RWPE1 (cell line): Measurements from ENCODE around the gene PCGF6.
A peak's percentile ranks its signal among the peaks of the same experiment; 100 is the strongest.

Source experiments
- CTCF ChIA-PET: fragments of 350-600 bp; sonication (Branson Sonifier 250); formaldehyde crosslinking; extraction: SDS; loops from one replicate; lab custom pipeline; 2021; lab: Yijun Ruan, JAX
- POLR2A ChIA-PET: fragments of 400-600 bp; formaldehyde crosslinking; extraction: SDS; loops from one replicate; lab custom pipeline; 2020; ENCODE audit warnings: antibody characterized with exemption; ENCODE audit not compliant: low non-redundant PET; lab: Yijun Ruan, JAX
- DNase-seq: peaks from one replicate; pipeline ENCODE4 v3.0.0; 2012; ENCODE audit warnings: low spot score
- H3K27ac ChIP-seq: fragments of 450-650 bp; 2 replicates; pipeline ENCODE4 v1.5.1; 2017
- CTCF ChIP-seq: fragments of 450-650 bp; conservative IDR thresholded peaks from 2 replicates; pipeline ENCODE4 v1.5.1; 2017; ENCODE audit warnings: low read depth, mild to moderate bottlenecking

PCGF6 gene

GRCh38 chr10:103394180-103394579 is 43.2 kb upstream of the PCGF6 start:
- ChIA-PET CTCF (interaction anchor here (0.5 to 0.7 kb wide), 4 partner anchors 21 to 156 kb away, joined by 3 to 8 read pairs (median 3); no protein-coding TSS in a partner anchor), POLR2A (no interaction called here)
- DNase-seq, result no peak
- TF ChIP-seq CTCF, result no peak
- H3K27ac ChIP-seq, result no peak overlapping the region

GRCh38 chr10:103382769-103383168 is 31.8 kb upstream of the PCGF6 start:
- POLR2A ChIA-PET, result no interaction called here
- CTCF ChIA-PET, result no interaction called here
- no peak for DNase-seq

GRCh38 chr10:103374263-103374662 is 23.3 kb upstream of the PCGF6 start:
- H3K27ac ChIP-seq, result no peak overlapping the region
- DNase-seq, result no peak
- CTCF ChIA-PET, result interaction anchor here (0.6 to 0.7 kb wide), 3 partner anchors 19 to 311 kb away, joined by 3 to 7 read pairs (median 3); no protein-coding TSS in a partner anchor
- no peak for TF ChIP-seq CTCF
- POLR2A ChIA-PET, result no interaction called here

More at GRCh38 chr10:103382769-103383168, 31.8 kb upstream of the PCGF6 start:
- no peak overlapping the region for H3K27ac ChIP-seq
- TF ChIP-seq CTCF, result no peak

GRCh38 chr10:103373544-103373943 is 22.6 kb upstream of the PCGF6 start:
- ChIA-PET POLR2A (no interaction called here), CTCF (interaction anchor here (0.6 to 0.7 kb wide), 2 partner anchors 20 to 112 kb away, joined by 3 to 7 read pairs; no protein-coding TSS in a partner anchor)
- DNase-seq, result no peak
- H3K27ac ChIP-seq, result no peak overlapping the region
- no peak for TF ChIP-seq CTCF

- CTCF ChIA-PET, result interaction anchor here (0.7 kb wide), 2 partner anchors 9 to 91 kb away, joined by 3 to 4 read pairs; partner anchors contain the start of gene INA
Observed at GRCh38 chr10:103367782-103368518, 17.0 kb upstream of the PCGF6 start, which contains the start of gene TAF5. Gene TAF5 (plus strand): TSS chr10:103367976. CDS start chr10:103367990, 14 bp downstream.

More at GRCh38 chr10:103367782-103368518, 17.0 kb upstream of the PCGF6 start, which contains the start of gene TAF5:
- POLR2A ChIA-PET, result interaction anchor here (1.0 kb wide), 1 partner anchor 28 kb away, joined by 3 read pairs; the partner anchor contains the start of genes ATP5MK and PDCD11
- no peak for TF ChIP-seq CTCF
- peak within 1 kb of the TSS; percentile 92 for H3K27ac ChIP-seq
- DNase-seq, result peak; percentile 93
